Posterior vena cava (tissue), 2 donors: ENCODE measurements around the gene BAG5. TPM values are rescaled to one million over a fixed set of nuclear protein-coding genes. Genes with fewer than 3 reads are reported as not detected.
A peak's percentile ranks its signal among the peaks of the same experiment; 100 is the strongest.
"Not testable (repeated sequence)": the region's sequence is repeated elsewhere in the genome, so short reads cannot be mapped to it uniquely, and the experiment has no call there.

Experiments
- DNase-seq: peaks from one replicate; pipeline ENCODE4 v3.0.0-alpha.2; 2020; ENCODE audit warnings: low spot score
- intact Hi-C, 2 donors: fragments of 100-400 bp; cut with DNase I; formaldehyde crosslinking; loops; one replicate each; pipeline versions ENCODE4 v1.14.1 to v1.14.2; 2022 to 2023
- total RNA-seq, 2 donors: library from RNA; stranded (reverse); fragmentation: NEBNext Ultra II Directional; extraction: Animal tissue kit (Norgen Biotek cat#: 25700); gene quantifications; one replicate each; pipeline ENCODE4 v1.2.1, GENCODE V29; 2021
- donor health status: DM: yes; HTN: yes; CAD: no.
- donor health status: DM: yes; HTN: yes; CAD: no.

Gene BAG5
- total RNA-seq, 2 donors from 2014 or later = 29.0 to 30.4 TPM

DNA sequence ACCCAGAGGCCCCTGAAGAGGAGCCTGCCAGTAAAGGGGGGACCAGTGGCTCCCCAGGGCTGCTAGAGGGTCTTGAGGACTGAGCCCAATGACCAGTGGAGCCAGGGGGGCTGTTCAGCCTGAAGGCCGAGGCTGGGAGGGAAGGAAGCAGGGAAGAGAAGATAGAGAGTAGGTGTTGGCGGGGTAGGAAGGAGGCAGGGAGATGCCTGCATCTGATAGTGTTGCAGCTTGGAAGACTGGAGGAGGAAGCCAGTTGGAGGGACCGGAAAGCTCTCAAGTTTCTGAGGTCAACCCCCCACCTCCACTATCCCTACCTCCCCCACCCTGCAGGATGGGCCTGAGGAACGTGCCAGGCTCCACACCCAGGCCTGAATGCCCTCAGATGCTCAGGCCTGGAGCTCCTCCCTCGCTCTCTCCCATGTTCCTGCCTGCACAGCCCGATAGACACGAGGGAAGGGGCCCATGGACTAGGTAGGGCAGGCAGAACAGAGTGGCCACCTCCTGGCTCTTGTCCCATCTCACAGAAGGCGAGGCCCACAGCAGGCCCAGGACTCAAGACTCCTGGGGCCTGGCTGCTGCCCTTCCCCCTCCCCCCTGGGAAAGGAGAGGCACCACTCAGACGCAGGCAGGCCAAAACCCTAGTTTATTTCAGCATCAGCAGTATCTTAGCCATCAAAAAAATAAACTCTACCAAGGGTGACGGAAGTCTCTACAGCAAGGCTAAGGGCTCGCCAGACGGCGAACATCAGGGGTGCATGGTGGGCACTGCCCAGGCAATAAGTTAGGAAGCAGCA is 43.2 kb downstream of the BAG5 start:
- peak; percentile 72 for DNase-seq
- intact Hi-C loops = loop anchor here (2.0 to 5.0 kb wide), 2 partner anchors 28 to 33 kb away; no protein-coding TSS in a partner anchor

DNA sequence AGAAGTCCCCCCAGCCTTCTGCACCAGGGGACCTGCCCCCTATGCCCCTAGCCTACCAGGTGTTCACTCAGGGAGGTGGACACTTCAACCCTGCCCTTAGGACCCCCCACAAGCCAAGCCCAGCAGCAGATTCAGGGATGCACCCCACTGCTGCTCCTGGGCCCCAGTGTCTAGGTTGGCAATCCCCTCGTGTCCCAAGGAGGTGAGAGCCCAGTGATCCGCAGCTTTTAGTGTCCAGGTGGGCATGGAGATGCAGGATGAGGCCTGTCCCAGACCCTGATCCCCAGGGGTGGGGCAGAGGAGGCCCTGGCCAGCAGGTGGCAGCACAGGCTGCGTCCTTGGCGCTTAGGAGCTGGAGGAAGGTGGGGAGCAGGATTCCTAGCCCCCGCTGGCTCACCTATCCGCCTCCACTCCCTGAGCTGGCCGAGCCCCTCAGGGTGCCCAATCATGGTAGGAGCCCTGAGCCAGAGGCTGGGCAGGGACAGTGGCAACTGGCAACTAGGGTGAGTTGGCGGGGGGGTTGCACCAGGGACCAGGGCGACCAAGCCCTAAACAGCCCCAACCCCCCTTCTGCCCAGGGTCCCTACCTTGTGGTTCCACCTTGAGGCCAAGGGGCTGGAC is 43.9 kb downstream of the BAG5 start:
- DNase-seq = peak; percentile 89
- intact Hi-C loops = loop anchor here (2.0 to 5.0 kb wide), 2 partner anchors 28 to 34 kb away; no protein-coding TSS in a partner anchor

GRCh38 chr14:103517721-103518421 is 44.6 kb downstream of the BAG5 start:
- intact Hi-C loops = loop anchor here (2.0 to 5.0 kb wide), 2 partner anchors 29 to 34 kb away; no protein-coding TSS in a partner anchor
- peak; percentile 78 for DNase-seq

- DNase-seq = peak; percentile 55
- intact Hi-C loops = loop anchor here in 1 of 2 donors (5.0 kb wide), 1 partner anchor 35 kb away; no protein-coding TSS in a partner anchor
Observed at GRCh38 chr14:103517174-103517566, 45.3 kb downstream of the BAG5 start.

GRCh38 chr14:103516426-103517173 is 45.9 kb downstream of the BAG5 start:
- peak; percentile 55 for DNase-seq
- intact Hi-C loops = loop anchor here in 1 of 2 donors (5.0 kb wide), 1 partner anchor 36 kb away; no protein-coding TSS in a partner anchor

DNA sequence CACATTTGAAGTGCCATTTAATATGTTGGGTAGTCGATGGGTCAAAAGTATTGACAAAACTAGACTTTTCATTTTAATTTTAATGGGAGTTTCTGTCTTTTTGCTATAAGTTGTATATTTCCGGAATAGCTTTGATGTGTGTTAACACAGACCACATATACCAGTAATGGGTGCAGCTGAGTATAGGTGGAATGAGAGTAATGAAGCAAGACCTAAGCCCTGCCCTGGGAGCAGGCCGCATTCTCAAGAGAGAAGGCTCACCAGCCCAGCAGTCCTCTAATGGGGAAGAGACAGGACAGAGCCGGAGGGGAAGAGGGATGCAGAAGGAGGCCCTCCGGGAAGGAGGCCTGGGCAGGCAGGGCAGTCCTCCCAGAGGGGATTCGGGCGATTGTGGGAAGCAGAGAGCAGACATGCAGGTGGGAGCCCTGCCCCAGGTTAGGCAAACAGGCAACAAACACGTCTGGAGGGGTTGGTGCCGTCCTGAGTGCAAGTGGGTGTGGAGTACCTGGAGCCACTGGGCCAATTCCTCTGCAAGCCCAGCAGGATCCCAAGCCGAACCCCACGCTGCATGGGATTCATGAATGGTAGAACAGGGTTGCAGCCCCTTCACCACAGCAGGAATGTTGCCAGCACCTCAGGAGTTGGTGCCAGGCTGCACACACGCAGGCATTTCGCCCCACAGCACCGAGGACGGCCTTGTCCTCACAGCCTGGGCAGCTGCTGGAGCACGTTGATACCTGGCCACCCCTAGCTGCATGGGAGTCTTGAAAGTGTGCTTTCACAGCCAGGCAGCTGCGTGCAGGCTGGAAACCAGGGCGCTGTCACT is 47.6 kb downstream of the BAG5 start:
- intact Hi-C loops = loop anchor here in 1 of 2 donors (5.0 kb wide), 1 partner anchor 37 kb away; no protein-coding TSS in a partner anchor
- DNase-seq = peak; percentile 61

DNA sequence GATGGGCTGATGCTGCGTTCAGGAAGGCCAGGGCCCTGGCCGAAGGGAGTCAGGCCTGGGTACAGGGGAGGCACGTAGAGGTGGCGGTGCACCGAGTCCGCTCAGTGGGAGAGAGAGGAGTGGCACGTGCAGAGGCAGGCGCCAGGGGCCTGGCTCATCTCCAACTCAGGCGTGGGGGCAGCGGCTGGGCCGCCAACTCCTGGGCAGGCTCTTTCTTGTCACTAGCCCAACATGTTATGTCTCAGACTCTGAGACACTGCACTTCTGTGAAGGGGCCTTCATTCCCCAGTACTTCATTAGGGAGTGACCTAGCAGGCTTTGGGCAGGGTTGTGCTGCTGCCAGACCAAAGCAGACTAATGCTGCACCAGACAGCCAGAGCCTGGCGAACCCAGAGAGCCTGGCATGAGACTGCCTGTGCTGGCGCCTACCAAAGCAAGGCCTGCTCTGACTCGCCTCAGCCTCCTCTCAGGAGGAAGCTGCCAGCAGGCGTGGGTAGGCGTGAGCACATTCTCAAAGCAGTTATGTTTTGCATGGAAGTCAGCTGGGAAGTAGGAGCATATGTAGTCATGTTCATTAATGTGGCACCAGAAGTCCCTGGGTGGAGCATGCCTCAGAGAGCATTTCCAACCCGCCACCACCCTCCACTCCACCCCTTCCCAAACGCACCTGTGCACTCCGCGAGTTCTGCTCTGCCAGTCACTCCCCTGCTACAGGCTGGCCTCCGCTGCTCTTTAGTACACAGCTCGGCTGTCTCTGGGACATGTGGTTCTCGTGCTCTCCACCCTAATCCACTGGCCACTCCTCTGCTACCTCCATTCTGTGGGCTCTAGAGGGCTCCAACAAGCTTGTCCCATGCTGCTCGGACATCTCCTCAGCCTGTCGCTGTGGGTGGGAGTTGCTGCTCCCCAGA is 49.5 kb downstream of the BAG5 start:
- peak; percentile 88 for DNase-seq
- intact Hi-C loops = no loop called here

GRCh38 chr14:103512180-103512579 is 50.3 kb downstream of the BAG5 start:
- peak; percentile 10 for DNase-seq
- intact Hi-C loops = not testable (repeated sequence)

- DNase-seq = peak; percentile 66
- intact Hi-C loops = no loop called here
Observed at GRCh38 chr14:103510724-103511693, 51.4 kb downstream of the BAG5 start.

- intact Hi-C loops = no loop called here
- DNase-seq = peak; percentile 22
Observed at GRCh38 chr14:103509864-103510723, 52.4 kb downstream of the BAG5 start.

- intact Hi-C loops = no loop called here
- DNase-seq = peak; percentile 35
Observed at GRCh38 chr14:103508521-103509329, 53.7 kb downstream of the BAG5 start.

DNA sequence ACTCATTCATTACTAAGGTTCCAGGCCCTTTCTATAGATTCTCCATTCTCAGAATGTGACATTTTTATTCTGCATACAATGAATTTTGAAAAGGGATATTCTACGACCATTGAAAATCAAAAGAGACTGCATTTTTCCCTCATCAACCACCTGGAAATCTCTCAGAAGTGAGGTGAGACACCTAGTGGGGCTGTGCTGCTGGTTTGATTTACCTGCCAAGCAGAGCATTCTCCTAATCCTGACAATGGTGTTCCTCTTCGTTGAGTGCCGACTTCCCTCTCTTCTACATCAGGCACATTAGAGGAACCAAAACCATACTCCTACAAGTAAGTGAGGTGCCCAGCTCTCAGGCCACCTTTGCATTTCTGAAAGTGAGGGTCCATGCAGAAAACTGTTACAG is 54.7 kb downstream of the BAG5 start:
- no peak for DNase-seq
- intact Hi-C loops = no loop called here
